GM21526 (cell line): ENCODE results near the gene CAMK2N1.
"Not testable (repeated sequence)": the region's sequence is repeated elsewhere in the genome, so short reads cannot be mapped to it uniquely, and the experiment has no call there.

ENCODE experiments used
- ATAC-seq: cut with Tn5 transposase; IDR thresholded peaks from one replicate; pipeline ENCODE4 v1.9.1; 2021; ENCODE audit warnings: moderate library complexity; ENCODE audit not compliant: unreplicated experiment, low FRiP score

The CAMK2N1 gene

DNA sequence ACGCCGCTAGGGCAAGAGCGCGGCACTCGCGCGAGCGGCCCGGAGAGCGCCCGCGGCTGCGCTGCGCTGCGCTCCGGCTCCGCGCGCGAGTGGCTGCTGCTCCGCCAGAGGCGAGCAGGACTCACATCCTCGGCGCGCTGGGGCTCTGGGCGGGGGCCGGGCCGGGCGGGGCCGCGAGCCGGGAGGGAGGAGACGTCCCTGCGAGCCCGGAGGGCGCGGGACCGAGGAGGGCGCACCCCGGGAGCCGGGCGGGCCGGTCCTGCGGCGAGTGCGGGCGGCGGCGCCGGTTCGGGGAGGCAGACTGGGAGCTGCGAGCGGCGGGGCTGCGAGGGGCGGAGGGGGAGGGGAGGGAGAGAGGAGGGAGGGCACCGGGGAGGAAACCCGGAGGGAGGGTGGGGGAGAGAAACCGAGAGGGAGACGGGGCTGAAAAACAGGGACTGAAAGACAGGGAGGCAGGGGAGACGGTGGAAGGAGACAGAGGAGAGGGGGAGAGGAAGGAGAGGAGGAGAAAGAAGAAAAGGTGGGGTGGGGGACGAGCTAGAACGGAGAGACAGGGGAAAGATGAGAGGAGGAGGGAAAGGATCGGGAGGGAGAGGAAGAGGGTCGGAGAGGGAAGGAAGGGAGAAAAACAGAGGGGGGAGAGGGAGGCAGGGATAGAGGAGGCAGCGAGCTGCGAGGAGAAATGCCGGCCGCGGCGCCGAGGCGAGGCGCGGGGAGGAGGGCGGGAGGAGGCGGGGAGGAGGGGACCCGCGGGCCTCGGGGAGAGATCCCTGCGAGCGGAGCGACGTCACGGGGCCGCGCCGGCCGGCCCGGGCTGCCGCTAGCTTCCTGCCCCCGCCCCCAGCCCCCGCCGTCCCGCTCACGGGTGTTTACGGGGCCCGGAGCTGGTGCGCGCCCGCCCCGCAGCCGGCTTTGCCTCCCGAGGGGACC, at the start of gene CAMK2N1:
Gene CAMK2N1, minus strand, starts transcription at position 684 of the 930 bp plus-strand sequence. CDS start 831 bp downstream, outside the sequence.
- no peak for ATAC-seq

DNA sequence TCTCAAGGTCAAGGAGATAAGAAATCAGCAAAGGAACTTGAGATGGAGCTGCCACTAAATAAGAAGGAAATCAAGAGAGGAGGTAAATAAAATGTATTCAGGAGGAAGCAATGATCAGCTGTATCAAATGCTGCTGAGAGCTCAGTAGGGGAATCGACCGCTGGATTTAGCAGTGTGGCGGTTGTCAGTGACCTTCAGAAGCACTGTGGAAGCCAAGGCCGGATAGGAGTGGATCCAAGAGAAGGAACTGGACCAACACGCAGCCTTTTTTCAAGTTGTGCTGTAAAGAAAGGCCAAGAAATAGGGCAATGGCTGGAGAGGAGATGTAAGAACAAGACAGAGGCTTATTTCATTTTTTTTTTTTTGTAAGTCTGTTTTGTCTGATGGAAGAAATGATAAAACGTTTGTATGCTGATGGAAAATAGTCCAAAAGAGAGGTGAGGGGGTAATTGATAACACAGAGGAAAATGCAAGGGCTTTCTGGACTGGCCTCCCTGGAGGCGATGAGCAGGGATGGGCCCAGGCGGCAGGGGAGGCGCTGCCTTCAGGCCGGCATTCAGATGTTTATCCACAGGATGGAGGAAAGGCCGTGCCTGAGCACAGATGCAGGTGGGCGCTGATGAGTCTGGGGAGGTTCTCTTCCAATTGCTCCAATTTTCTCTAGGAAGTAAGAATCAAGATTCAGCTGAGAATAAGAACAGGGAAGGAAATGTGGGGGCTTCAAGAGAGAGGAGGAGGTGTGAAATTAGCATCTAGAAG, 48.8 kb upstream of the CAMK2N1 start:
- ATAC-seq, result no peak

DNA sequence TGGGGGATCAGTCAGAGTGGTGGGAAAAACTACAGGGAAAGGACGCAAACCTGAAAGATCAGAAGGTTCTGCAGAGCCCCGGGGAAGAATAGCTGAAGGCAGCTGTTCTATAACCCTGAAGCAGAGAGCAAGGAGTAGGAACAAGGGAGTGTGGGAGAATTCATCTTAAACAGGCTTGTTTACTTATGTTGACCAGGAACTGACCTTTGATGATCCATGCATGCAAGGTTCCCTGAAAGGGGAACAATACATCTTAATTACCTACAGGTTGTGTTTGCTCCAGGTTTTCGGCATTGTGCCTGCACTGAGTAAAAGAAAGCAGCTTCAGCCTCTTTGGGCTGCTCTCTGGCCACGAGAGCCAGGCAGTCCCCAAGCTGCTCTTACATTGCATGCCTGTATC, 47.6 kb upstream of the CAMK2N1 start:
- no peak for ATAC-seq

DNA sequence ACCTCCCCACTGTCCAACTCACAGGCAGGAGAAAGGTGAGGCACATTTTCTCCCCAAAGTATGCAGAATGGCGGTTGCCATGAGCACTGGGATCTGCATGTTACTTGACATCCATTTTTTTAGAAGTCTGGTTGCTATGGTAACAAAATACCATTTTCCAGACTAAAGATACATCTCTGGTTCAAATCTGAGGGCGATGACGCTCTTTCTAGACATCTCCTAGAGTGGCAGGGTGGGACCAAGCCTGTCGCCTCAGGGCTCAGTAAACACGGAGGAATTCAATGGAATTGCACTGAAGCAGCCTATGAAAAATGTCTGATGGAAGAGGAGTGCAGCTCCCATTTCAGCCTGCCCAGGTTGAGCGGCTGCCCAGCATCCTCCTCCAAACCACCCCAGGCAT, 44.9 kb upstream of the CAMK2N1 start:
- no peak for ATAC-seq

DNA sequence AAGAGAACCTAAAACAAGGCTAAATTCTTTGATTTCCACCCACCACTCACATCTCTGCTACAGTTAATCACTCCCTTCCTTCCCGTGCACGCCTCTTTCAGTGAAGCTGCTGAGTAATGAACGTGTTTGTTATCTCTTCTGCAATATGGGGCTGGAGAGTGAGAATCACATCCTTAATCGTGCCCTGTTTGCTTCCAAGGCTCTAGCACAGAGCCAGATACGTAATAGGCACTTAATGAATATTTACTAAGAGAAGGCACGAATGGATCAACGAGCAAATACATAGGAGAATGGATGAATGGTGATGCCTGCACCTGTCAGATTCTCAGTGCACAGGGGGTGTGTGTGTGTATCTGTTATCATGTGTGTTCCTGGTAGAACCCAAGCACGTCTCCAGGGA, 44.3 kb upstream of the CAMK2N1 start:
- no peak for ATAC-seq

DNA sequence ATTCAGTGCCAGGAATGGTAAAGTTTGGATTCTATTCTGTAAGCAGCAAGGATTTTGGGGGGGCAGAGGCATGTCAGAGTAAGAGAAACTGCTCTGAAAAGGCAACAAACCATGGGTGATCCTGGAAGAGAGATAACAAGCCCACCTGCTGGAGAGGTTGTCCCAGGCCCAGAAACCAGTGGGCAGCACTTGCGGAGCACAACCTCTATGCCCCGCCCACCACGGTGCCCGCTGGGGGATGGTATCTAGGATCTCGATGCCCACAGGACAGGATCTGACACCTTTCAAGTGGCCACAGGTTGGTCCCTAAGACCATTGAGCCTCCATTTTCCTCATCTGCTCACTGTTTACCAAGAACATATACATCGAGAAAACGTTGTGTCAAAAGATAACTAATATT, 42.2 kb upstream of the CAMK2N1 start:
- ATAC-seq, result no peak

DNA sequence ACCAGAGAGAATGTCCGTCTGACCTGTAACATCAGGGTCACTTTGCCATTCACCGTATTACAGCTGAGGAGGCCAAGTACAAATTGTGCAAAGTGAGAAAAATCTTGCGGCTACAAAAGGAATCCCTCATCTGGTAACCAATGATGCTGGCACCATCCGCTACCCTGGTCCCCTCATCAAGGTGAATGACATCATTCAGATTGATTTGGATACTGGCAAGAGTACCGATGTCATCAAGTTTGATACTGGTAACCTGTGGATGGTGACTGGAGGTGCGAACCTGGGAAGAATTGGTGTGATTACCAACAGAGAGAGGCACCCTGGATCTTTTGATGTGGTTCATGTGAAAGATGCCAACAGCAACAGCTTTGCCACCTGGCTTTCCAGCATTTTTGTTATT, 40.3 kb upstream of the CAMK2N1 start:
- no peak for ATAC-seq

DNA sequence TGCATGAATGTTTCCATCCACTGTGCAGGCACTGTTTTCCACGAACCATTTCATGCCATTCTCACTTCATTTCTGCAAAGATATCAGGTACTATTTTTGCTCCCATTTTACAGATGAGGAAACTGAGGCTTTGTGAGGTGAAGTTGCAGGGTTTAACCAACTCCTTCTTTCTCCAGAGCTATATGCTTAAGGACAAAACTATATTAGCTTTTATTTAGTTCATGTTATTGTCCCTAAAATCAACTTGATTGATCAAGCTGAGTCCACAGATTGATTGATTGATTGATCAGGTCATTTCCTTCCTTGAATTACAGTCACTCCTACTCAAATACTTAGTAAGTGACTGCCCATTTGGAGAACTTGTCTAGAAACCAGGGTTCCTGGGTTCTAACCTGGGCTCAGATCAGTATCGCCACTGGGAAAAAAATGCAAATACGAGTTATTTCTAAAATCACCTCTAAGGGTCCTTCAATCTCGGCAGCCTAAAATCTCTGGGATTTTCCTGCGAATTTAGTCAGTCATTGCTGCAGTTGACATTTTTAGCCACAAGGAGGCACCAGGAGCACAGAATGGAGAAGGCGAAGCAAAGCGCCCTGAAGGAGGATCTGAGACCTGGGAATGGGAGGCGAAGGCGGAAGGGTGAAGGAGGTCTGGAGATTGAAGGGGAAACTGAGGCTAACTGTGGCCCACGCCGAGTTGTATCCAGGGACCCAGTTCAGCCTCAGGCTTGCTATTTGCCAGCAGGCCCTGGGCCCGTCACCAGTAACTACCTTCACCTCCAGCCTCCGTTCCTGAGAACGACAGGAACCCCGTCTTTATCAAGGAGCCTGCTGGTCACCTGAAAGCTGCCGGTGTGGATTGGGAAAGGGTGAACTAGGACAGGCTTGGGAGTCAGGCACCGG, 36.2 kb upstream of the CAMK2N1 start:
- no peak for ATAC-seq

DNA sequence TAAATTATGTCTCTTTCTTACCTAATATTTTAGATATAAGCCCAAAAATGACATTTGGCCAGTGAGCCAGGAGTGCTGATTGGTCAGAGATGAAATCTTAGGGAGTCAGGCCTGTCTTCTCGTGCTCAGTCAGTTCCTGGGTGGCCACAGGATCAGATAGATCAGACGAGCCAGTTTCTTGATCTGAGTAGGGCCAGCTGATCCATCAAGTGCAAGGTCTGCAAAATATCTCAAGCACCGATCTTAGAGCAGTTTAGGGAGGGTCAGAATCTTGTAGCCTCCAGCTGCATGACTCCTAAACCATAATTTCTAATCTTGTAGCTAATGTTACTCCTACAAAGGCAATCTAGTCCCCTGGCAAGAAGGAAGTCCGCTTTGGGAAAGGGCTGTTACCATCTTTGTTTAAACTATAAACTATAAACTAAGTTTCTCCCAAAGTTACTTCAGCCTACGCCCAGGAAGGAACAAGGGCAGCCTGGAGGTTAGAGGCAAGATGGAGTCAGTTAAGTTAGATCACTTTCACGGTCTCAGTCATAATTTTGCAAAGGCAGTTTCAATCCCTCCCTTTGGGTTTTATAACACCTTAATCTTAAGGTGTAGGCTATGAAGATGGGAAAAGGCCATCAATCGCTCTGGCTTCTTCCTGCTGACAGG, 33.7 kb upstream of the CAMK2N1 start:
- ATAC-seq, result not testable (repeated sequence)

DNA sequence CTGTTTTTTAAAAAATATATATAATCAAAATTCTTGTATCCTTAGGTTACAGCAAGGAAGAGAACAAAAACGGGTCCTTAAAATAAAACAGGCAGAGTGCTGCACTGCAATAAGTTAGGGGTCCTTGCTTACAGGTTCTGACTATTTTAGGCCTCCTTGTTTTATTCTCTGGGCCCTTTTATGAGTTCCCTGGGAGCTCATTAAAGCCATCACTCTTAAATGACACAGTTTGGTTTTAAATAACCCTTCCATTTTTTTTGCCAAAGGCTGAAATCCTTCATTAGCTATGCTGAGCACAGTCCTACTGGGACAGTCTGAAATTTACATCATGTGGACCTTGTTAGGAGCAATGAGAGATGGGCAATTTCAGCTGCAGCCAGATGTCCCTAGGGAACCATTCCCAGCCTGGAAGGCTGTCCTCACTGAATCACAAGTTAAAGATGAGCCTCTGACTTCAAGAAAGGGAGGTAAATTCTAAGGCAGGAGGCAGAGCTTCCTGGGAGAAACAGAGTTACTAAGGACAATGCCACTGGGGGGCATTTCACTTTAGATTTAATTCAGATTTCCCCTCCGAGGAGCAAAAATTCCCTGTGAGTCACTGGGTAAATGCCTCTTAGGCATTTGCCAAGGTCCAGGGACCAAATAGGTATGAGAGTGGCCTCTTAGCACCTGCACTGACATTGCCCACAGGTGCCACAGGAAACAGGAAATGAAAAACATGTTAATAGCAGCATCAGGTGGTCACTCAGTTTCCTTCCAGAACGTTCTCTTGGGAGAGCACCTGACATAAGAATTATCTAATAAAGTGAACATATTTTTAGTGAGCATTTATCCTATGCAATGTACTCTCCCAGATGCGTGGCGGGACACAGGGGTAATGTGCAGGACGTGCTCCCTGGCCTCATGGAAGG, 25.8 kb upstream of the CAMK2N1 start:
- ATAC-seq, result no peak

DNA sequence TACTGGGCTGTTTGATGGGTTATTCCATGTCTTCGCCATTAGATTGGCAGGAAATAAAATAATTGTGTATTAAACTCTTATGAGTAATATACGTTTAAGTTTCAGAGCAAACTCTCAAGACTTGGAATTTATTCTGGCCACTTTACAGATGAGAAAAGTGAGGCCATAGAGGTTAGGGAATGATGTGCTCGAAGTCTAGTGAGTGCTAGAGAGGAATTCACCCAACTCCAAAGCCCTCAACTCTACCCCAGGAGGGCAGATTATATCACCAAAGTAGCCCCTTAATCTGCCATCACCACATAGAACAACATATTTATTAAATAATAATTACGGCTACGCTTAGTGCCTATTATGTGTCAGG, 22.4 kb upstream of the CAMK2N1 start:
- no peak for ATAC-seq

DNA sequence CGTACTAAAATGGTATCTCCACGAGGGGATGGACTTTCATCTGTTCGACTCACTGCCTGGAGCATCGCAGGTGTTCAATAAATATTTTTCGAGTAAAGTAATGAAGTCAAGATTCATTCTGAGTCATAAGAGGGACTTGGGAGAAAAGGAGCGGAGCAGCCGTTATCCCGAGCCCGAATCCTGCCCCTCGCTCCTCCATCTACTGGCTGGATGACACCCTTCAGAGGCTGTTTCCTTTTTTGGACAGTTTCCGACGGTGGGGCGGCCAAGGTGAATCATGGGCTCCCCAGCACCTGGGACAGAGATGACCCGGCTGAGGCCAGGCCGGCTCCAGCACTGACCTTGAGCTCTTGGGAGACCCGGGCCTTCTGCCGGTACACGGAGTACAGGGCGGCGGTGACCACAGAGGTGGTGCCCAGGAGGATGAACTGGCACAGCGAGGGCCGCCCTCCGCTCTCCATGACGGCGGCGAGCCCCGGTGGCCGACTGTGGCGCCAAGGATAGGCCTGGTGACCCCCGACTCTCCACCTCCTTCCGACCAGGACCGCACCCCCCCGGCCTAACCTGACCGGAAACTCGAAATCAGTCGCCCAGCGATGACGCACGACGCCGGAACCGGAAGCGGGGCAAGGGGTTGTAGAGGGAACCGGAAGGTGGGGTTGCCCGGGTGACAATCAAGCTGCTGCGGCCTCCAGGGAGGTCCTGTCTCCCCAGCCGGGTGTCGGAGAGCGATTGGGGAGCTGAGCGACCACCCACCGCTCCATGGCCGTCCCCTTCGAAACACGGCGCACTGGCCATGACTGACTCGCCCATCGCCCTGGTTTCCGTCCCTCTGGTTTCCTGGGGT, 21.8 kb upstream of the CAMK2N1 start, which contains the start of gene MUL1:
Gene MUL1, minus strand, starts transcription at position 588 of the 847 bp plus-strand sequence. Its CDS starts 127 bp downstream, at position 461.
- ATAC-seq, result peak; percentile 77

DNA sequence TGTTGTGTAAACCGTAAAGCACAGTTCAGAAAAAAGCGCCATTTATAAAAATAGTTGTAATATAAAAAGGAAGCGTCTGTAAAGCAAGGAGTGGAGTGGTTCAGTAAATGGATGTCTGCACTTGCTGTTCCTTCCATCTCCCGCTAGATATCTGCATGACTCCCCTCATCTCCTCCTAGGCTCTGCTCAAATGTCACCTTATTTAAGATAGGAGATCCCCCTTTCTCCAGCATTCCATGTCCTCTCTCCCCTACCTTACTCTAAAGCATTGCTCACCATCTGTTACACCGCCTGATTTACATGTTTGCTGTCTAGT, 21.2 kb upstream of the CAMK2N1 start:
- no peak for ATAC-seq

DNA sequence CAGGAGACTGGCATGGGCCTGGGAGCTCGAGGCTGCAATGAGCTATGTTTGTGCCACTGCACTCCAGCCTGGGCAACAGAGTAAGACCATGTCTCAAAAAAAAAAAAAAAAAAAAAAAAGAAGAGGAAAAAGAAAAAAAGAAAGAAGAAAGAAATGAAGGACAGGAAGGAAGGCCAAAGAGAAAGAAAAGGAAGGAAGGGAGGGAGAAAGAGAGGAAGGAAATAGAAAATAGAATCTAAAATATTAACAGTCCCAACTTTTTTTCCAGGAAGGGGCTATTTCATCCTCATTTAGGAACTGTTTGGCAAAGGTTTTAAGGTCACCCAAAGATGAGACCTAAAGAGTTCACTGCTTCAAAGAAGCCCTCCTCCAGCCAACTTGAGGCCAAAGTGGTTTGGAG, 19.5 kb upstream of the CAMK2N1 start:
- ATAC-seq, result no peak

DNA sequence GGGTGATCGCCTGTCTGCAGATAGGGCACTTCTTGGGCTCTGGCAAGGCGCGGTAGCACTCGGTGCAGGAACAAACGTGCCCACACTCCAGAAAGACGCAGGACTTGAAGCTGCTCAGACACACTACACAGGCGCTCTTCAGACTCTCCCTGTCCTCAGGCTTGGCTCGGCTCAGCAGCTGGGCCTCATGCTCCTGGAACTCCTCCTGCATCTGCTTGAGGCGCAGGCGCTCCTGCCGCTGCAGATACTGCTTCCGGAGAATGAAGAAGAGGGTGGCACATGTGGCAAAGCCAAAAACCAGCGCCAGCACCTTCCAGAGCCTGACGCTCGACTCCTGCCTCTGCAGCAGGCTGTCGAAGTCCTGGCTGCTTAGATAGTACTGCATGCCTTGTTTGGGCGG, 14.7 kb upstream of the CAMK2N1 start:
- no peak for ATAC-seq

DNA sequence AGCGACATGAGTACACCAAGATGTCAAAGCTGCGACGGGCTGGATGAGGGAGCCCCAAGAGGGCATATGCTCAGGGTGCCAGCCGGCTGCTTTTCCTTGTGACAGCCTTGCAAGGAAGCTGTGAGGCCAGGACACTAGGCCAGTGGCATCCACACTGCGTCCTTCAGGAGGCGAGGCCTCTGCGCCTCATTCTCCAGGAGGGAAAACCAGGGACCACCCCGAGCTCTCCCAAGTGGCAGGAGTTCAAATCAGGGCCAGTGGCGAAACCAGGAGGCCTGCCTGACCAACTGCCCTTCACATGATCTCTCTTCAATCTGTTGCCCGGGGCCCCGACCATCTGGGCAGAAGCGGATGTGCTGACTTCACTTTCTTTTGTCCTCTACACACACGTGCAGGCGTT, 13.7 kb upstream of the CAMK2N1 start:
- no peak for ATAC-seq

DNA sequence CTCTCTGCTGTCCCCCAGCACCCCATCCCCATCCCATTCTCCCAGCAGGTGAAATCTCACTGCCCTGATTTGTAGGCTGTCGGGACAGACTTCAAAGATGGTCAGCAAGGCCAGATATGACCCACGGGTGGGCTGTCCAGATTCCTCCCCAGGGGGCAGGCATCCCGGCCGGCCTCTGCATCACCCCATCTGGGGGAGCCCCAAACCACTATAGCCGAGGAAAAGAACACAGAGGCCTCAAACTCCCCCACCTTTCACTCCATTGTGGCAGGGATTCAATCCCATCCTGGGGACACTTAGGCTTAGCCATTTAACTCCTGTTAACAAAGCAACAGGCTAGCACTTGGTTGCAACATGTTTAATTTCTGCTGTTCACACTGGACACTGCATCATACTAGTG, 13.1 kb upstream of the CAMK2N1 start:
- ATAC-seq, result no peak

DNA sequence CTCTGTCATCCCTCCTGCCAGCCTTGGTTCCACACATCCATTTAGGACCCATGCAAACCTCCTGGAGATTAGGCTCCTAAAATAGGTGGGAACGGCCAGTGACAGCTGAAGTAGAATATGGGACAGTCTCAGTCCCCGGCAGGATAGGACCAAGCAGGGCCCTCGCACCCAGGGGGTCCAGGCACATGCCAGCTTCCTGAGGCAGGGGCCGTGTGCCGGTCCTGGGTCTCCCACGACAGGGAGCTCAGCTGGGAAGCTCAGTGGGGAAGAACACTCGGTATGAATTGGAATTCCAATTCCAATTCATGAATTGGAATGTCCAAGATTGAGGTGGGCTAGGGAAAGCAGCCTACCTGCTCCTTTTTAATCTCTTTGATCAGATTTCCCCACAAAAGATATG, 12.1 kb upstream of the CAMK2N1 start:
- ATAC-seq, result no peak
